ENCODE measurements around the gene ATP8B2.

DNA sequence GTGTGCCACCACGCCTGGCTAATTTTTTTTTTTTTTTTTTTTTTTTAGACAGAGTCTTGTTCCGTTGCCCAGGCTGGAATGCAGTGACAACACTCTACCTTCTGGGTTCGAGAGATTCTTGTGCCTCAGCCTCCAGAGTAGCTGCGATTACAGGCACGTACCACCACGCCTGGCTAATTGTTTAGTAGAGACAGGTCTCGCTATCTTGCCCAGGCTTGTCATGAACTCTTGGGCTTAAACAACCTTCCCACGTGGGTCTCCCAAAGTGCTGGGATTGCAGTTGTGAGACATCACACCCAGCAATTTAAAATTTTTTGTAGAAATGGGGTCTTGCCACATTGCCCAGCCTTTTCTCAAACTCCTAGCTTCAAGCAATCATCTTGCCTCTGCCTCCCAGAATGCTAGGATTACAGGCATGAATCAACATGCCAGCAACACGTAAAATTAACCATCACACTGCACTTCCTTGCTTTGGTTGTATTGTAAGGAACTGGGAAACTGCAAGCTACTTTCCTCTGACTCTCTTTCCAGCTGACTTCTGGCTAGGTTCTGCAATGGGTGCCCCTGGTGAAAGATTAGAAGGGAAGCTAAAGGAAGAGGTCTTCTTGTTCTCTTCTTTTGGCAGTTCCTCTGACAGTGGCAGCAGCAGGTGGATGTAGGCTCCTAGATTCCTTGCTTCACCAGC, 65.9 kb downstream of the ATP8B2 start:
- TF ChIP-seq POLR2A (IDR thresholded peaks at IDR 0.05; ENCODE audit: low read length) (no peak), GATA1 (IDR thresholded peaks at IDR 0.05; ENCODE audit: low read depth, low read length) (no peak)

All from erythroblast (primary cell).